ENCODE data around the gene NT5DC1. TPM values are rescaled to one million over a fixed set of nuclear protein-coding genes. Genes with fewer than 3 reads are reported as not detected.
"Not testable (repeated sequence)": the region's sequence is repeated elsewhere in the genome, so short reads cannot be mapped to it uniquely, and the experiment has no call there.

Gene NT5DC1
- total RNA-seq, 4 donors from 2014 or later: 5.0 to 34.5 (median 21.0) TPM

DNA sequence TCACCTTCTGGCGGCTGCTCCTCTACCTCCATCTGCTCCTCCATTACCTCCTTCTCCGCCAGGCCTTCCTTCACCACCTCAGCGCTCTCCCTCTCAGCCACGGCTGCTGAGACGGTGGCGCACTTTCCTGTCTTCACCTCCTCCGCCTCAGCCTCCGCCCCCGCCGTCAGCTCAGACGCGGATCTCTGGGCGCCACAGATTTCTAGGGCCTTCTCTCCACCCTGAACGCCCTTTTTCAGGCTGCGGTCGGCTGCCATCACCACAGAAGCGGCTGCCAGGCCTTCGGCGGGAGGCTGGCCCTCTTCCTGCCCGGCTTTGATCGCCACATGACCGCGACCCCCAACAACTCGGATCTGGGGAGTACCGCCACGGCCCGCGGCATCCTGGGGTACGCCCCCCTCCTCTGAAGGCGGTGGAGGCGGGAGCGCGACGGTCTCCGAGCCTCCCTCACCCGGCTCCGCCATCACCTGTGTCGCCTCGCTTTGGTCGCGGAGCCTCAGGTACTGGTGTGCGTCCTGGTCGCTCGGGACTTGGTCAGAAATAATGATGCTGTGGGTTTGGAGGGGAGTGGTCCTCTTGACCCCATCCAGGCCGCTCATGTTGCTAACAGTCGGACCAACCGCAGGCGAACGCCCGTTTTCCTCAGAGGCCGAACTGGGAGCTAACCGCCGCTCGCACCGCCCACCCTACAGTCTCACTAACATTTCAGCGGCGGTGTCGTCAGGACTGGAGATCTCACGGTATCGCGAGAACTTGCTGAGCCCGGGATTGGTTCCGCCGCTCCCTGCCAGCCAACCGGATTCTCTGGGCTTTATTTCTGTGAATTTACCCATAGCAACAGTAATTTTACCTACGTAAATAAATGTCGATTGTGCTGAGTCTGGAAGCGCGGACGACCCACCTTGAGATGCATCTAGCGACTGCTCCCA is 178.8 kb downstream of the NT5DC1 start, which contains the start of gene TSPYL1:
TSPYL1 (minus strand) TSS at position 699 of the 929 bp plus-strand sequence; CDS start at position 599, 100 bp downstream.
- peak; percentile 94 to 96 for TF ChIP-seq POLR2A (IDR thresholded peaks at IDR 0.05)
- TF ChIP-seq, protein P1, sequence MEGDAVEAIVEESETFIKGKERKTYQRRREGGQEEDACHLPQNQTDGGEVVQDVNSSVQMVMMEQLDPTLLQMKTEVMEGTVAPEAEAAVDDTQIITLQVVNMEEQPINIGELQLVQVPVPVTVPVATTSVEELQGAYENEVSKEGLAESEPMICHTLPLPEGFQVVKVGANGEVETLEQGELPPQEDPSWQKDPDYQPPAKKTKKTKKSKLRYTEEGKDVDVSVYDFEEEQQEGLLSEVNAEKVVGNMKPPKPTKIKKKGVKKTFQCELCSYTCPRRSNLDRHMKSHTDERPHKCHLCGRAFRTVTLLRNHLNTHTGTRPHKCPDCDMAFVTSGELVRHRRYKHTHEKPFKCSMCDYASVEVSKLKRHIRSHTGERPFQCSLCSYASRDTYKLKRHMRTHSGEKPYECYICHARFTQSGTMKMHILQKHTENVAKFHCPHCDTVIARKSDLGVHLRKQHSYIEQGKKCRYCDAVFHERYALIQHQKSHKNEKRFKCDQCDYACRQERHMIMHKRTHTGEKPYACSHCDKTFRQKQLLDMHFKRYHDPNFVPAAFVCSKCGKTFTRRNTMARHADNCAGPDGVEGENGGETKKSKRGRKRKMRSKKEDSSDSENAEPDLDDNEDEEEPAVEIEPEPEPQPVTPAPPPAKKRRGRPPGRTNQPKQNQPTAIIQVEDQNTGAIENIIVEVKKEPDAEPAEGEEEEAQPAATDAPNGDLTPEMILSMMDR (IDR thresholded peaks at IDR 0.05): no peak
- peaks cover 0 to 41% (median 12%) of the 10 kb centered on the region in 4 donors for H3K4me1 ChIP-seq
- H3K36me3 ChIP-seq: peaks cover 0 to 6% (median 0%) of the 10 kb centered on the region in 3 donors
- H3K9me3 ChIP-seq: no peaks in the 10 kb centered on the region
- H3K27ac ChIP-seq: peak within 1 kb of the TSS; percentile 97 to 99 (median 98)
- no peaks in the 10 kb centered on the region for H3K27me3 ChIP-seq
- peak; percentile 96 to 99 (median 97) for DNase-seq
- peak within 1 kb of the TSS; percentile 80 to 89 (median 84) for H3K4me3 ChIP-seq

DNA sequence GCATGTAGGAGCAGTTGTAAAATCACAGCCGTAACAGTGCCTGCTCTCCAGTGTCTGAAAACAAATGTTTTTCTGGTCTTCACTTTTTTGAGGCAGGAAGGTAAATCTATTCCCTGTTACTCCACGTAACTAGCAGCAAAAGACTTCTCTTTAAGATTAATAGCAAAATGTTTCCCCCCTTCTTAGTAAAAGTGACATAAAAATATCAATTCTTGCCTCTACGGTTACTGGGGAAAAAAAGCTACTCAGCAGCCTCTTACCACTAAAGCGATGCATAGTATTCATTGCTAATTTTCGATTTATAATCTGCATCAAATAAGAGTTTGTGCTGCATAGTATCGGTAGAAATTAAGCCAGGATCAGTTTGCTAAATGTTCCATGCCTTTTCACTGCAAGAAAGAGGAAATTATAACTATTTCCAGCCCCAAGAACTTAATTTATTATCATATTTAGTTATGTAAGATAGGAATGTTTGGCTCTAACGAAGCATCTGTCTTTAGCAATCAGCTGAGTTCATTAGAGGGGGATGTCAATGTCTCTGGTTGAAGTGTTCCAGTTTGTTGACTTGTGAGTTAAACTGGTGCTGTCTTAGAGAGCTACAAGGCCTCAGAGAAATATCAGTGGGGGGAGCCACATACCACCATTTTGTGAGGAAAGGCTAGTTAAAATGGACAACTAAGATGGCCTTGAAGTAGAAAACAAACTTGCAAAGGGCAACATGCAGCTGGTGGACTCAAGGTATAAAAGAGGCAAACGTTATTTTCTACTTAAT is 179.7 kb downstream of the NT5DC1 start:
- Histone ChIP-seq H3K9me3 (no peaks in the 10 kb centered on the region), H3K4me1 (peaks cover 0 to 35% (median 11%) of the 10 kb centered on the region in 4 donors), H3K4me3 (peak overlapping the region; percentile 80 to 89 (median 84)), H3K27me3 (no peaks in the 10 kb centered on the region), H3K27ac (peak overlapping the region; percentile 97 to 99 (median 98)), H3K36me3 (peaks cover 0 to 4% (median 0%) of the 10 kb centered on the region in 3 donors)
- TF ChIP-seq, protein P1 (IDR thresholded peaks at IDR 0.05): no peak
- TF ChIP-seq POLR2A (IDR thresholded peaks at IDR 0.05): no peak
- DNase-seq: no peak

GRCh38 chr6:116280933-116281316 is 180.3 kb downstream of the NT5DC1 start:
- no peak for DNase-seq
- Histone ChIP-seq H3K4me1 (peaks cover 0 to 34% (median 8%) of the 10 kb centered on the region in 4 donors), H3K4me3 (peak overlapping the region in 1 of 4 donors; percentile 80), H3K9me3 (no peaks in the 10 kb centered on the region), H3K27ac (peak overlapping the region in 1 of 4 donors; percentile 97), H3K27me3 (no peaks in the 10 kb centered on the region), H3K36me3 (peaks cover 0 to 4% (median 0%) of the 10 kb centered on the region in 3 donors)
- TF ChIP-seq, protein P1 (IDR thresholded peaks at IDR 0.05): no peak
- no peak for TF ChIP-seq POLR2A (IDR thresholded peaks at IDR 0.05)

DNA sequence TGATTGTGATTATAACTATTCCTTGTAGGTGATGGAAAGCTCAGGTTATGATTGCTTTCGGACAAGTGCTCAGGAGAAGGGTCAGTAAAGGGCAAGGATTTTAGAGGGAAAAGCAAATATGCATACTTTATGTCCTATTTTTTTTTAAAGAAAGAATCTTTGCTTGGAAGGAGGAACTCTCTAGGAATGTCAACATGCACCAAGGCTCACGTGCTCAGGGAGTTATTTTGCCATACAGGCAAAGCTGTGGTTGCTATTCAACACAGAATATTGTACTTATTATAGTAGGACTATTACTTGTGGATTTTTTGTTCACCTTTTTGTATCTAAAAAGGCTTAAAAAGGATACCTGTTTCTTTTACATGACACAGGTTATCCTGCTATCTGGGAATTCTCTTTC is 182.0 kb downstream of the NT5DC1 start:
- Histone ChIP-seq H3K27ac (no peak overlapping the region), H3K4me3 (no peak overlapping the region), H3K4me1 (peaks cover 0 to 19% (median 0%) of the 10 kb centered on the region in 4 donors), H3K36me3 (peaks cover 0 to 4% (median 0%) of the 10 kb centered on the region in 3 donors), H3K9me3 (no peaks in the 10 kb centered on the region), H3K27me3 (no peaks in the 10 kb centered on the region)
- DNase-seq: no peak
- TF ChIP-seq, protein P1 (IDR thresholded peaks at IDR 0.05): peak in 1 of 6 experiments; percentile 0
- TF ChIP-seq POLR2A (IDR thresholded peaks at IDR 0.05): no peak

- Histone ChIP-seq H3K36me3 (peaks cover 0 to 2% (median 0%) of the 10 kb centered on the region in 3 donors), H3K4me1 (peaks cover 0 to 14% (median 0%) of the 10 kb centered on the region in 4 donors), H3K27me3 (no peaks in the 10 kb centered on the region), H3K27ac (no peak overlapping the region), H3K4me3 (no peak overlapping the region), H3K9me3 (no peaks in the 10 kb centered on the region)
- DNase-seq: no peak
- no peak for TF ChIP-seq POLR2A (IDR thresholded peaks at IDR 0.05)
- TF ChIP-seq, protein P1 (IDR thresholded peaks at IDR 0.05): no peak
Measured at GRCh38 chr6:116283191-116283590, 182.5 kb downstream of the NT5DC1 start.

DNA sequence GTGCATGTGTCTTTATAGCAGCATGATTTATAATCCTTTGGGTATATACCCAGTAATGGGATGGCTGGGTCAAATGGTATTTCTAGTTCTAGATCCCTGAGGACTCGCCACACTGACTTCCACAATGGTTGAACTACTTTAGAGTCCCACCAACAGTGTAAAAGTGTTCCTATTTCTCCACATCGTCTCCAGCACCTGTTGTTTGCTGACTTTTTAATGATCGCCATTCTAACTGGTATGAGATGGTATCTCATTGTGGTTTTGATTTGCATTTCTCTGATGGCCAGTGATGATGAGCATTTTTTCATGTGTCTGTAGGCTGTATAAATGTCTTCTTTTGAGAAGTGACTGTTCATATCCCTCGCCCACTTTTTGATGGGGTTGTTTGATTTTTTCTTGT is 184.3 kb downstream of the NT5DC1 start:
- DNase-seq, H3K4me1 ChIP-seq, H3K27ac ChIP-seq, H3K9me3 ChIP-seq, H3K27me3 ChIP-seq, H3K36me3 ChIP-seq, H3K4me3 ChIP-seq: not testable (repeated sequence)

Measured in Peyer's patch (tissue), 4 donors.